HCT116 (cell line): Measurements from ENCODE around the gene APC2. TPM values are rescaled to one million over a fixed set of nuclear protein-coding genes. Genes with fewer than 3 reads are reported as not detected.

Experiments used
- ATAC-seq: fragments of 200-7000 bp; cut with Tn5 transposase; 2 replicates; pipeline ENCODE4 v1.9.1; 2020; ENCODE audit warnings: mild to moderate bottlenecking, moderate library complexity
- BruUV-seq: library from RNA; stranded (reverse); fragments of 400-500 nt; replicated peaks from 2 replicates; lab custom pipeline; 2021; lab: Mats Ljungman, UMichigan
- CTCF ChIA-PET: fragments of 300-600 bp; sonication (Branson Sonifier 250); formaldehyde crosslinking; loops from one replicate; lab custom pipeline; 2021; ENCODE audit warnings: antibody characterized with exemption; lab: Charles Lee
- POLR2A ChIA-PET: fragments of 300-600, 350-600 bp; sonication (Branson Sonifier 250); formaldehyde crosslinking; loops from one replicate; lab custom pipeline; 2021; ENCODE audit warnings: antibody characterized with exemption; lab: Charles Lee
- RAD21 ChIA-PET, 2 experiments: fragments of 300-600 bp; sonication (Branson Sonifier 250); formaldehyde crosslinking; loops; one replicate each; lab custom pipeline; 2023; ENCODE audit warnings: low total read pairs in 2 of 2; ENCODE audit not compliant: uncharacterized antibody in 2 of 2, unreplicated experiment in 2 of 2, low non-redundant PET in 1 of 2; lab: Charles Lee
- DNase-seq: peaks from one replicate; pipeline ENCODE4 v3.0.0-alpha.2; 2010; ENCODE audit warnings: low read depth, low spot score
- H2AFZ ChIP-seq: fragments of 200-600 bp; shearing (Covaris generic), sonication (generic); 2 replicates; pipeline ENCODE4 v1.6.1; 2017; ENCODE audit warnings: low read depth, mixed run types, mixed read lengths, antibody characterized with exemption, low read length; ENCODE audit not compliant: poor library complexity, severe bottlenecking
- H3K27ac ChIP-seq: 2 replicates; pipeline ENCODE4 v1.5.1; 2012; ENCODE audit warnings: low read depth, low read length
- H3K27me3 ChIP-seq: fragments of 200-600 bp; sonication (generic); 2 replicates; pipeline ENCODE4 v1.6.1; 2016; ENCODE audit warnings: mixed run types, low read length, mixed read lengths; ENCODE audit not compliant: insufficient read depth
- H3K36me3 ChIP-seq, 2 experiments: fragments of 200-500 bp in 1 of 2; fragments of 200-600 bp in 1 of 2; sonication (Bioruptor generic) in 1 of 2; sonication (generic) in 1 of 2; 2 replicates each; pipeline versions ENCODE4 v1.5.1 to v1.6.1; 2014 to 2016; ENCODE audit warnings: low read length in 2 of 2, inconsistent platforms in 1 of 2, mixed read lengths in 1 of 2, mixed run types in 1 of 2; ENCODE audit not compliant: insufficient read depth in 2 of 2, control insufficient read depth in 1 of 2
- H3K4me1 ChIP-seq, 2 experiments: fragments of 200-600 bp in 1 of 2; sonication (generic) in 1 of 2; 2 replicates each; pipeline versions ENCODE4 v1.5.1 to v1.6.1; 2012 to 2017; ENCODE audit warnings: low read length in 2 of 2, inconsistent platforms in 1 of 2, mild to moderate bottlenecking in 1 of 2, mixed read lengths in 1 of 2, mixed run types in 1 of 2, moderate library complexity in 1 of 2; ENCODE audit not compliant: insufficient read depth in 2 of 2, control insufficient read depth in 1 of 2
- H3K4me2 ChIP-seq: fragments of 200-600 bp; sonication (generic); 2 replicates; pipeline ENCODE4 v1.6.1; 2017; ENCODE audit warnings: mixed run types, low read length, mixed read lengths
- H3K4me3 ChIP-seq, 2 experiments: fragments of 200-600 bp in 1 of 2; sonication (generic) in 1 of 2; replicated peaks in 1 of 2; 2 replicates each; pipeline ENCODE4 v1.5.1; 2011 to 2016; ENCODE audit warnings: low read length in 2 of 2, control low read depth in 1 of 2, low read depth in 1 of 2, mild to moderate bottlenecking in 1 of 2, mixed read lengths in 1 of 2, mixed run types in 1 of 2
- H3K79me2 ChIP-seq: fragments of 200-600 bp; sonication (generic); 2 replicates; pipeline ENCODE4 v1.6.1; 2017; ENCODE audit warnings: mild to moderate bottlenecking, mixed run types, low read length, moderate library complexity, mixed read lengths; ENCODE audit not compliant: insufficient read depth
- H3K9ac ChIP-seq: fragments of 200-600 bp; sonication (generic); 2 replicates; pipeline ENCODE4 v1.6.1; 2016; ENCODE audit warnings: low read length, mixed read lengths
- H3K9me2 ChIP-seq: fragments of 200-600 bp; sonication (generic), shearing (Covaris generic); 2 replicates; pipeline ENCODE4 v1.6.1; 2017; ENCODE audit warnings: mixed run types, mild to moderate bottlenecking, moderate library complexity; ENCODE audit not compliant: insufficient read depth
- H3K9me3 ChIP-seq, 2 experiments: fragments of 200-500 bp in 1 of 2; fragments of 200-600 bp in 1 of 2; sonication (Bioruptor generic) in 1 of 2; sonication (generic) in 1 of 2; 2 replicates each; pipeline ENCODE4 v1.6.1; 2014 to 2017; ENCODE audit warnings: low read length in 2 of 2, mixed read lengths in 2 of 2, inconsistent platforms in 1 of 2, low read depth in 1 of 2, mild to moderate bottlenecking in 1 of 2, mixed run types in 1 of 2, moderate library complexity in 1 of 2; ENCODE audit not compliant: control insufficient read depth in 1 of 2, insufficient read depth in 1 of 2
- H4K20me1 ChIP-seq: fragments of 200-600 bp; sonication (generic), shearing (Covaris generic); 2 replicates; pipeline ENCODE4 v1.6.1; 2017; ENCODE audit warnings: mixed run types, mild to moderate bottlenecking, moderate library complexity; ENCODE audit not compliant: insufficient read depth
- CBX3 ChIP-seq: IDR thresholded peaks from 2 replicates; pipeline ENCODE4 v1.6.1; 2012; ENCODE audit warnings: low read depth
- CEBPB ChIP-seq: IDR thresholded peaks from 2 replicates; pipeline ENCODE4 v1.6.1; 2012; ENCODE audit warnings: low read depth
- EGR1 ChIP-seq: IDR thresholded peaks from 2 replicates; pipeline ENCODE4 v1.6.1; 2012; ENCODE audit warnings: low read depth
- ELF1 ChIP-seq: IDR thresholded peaks from 2 replicates; pipeline ENCODE4 v1.6.1; 2012; ENCODE audit warnings: low read depth, borderline replicate concordance
- FOSL1 ChIP-seq: IDR thresholded peaks from 2 replicates; pipeline ENCODE4 v1.6.1; 2012; ENCODE audit warnings: low read depth
- JUND ChIP-seq: IDR thresholded peaks from 2 replicates; pipeline ENCODE4 v1.6.1; 2012
- MAX ChIP-seq: IDR thresholded peaks from 2 replicates; pipeline ENCODE4 v1.6.1; 2012
- POLR2A ChIP-seq: IDR thresholded peaks from 2 replicates; pipeline ENCODE4 v1.7.0; 2011; ENCODE audit warnings: borderline replicate concordance; ENCODE audit not compliant: insufficient read depth, insufficient read length; ENCODE audit errors: extremely low read depth
- POLR2AphosphoS5 ChIP-seq: IDR thresholded peaks from 2 replicates; pipeline ENCODE4 v1.6.1; 2011; ENCODE audit warnings: mild to moderate bottlenecking, low read depth, low read length, moderate library complexity
- RAD21 ChIP-seq: IDR thresholded peaks from 2 replicates; pipeline ENCODE4 v1.6.1; 2012; ENCODE audit warnings: low read depth, mild to moderate bottlenecking
- SIN3A ChIP-seq: IDR thresholded peaks from 2 replicates; pipeline ENCODE4 v1.6.1; 2012; ENCODE audit warnings: low read depth
- SP1 ChIP-seq: IDR thresholded peaks from 2 replicates; pipeline ENCODE4 v1.6.1; 2012; ENCODE audit warnings: low read depth
- TCF7L2 ChIP-seq: IDR thresholded peaks from 2 replicates; pipeline ENCODE4 v1.7.0; 2011; ENCODE audit warnings: borderline replicate concordance, inconsistent platforms; ENCODE audit not compliant: insufficient read depth, insufficient read length; ENCODE audit errors: extremely low read depth
- ZNF274 ChIP-seq: fragments of 200-500 bp; sonication (Bioruptor generic); IDR thresholded peaks from 2 replicates; pipeline ENCODE4 v1.6.1; 2014; ENCODE audit warnings: mild to moderate bottlenecking, low read depth, low read length, inconsistent platforms
- intact Hi-C: fragments of 100-400 bp; cut with micrococcal nuclease; formaldehyde crosslinking; loops from 2 replicates; pipeline ENCODE4 v1.10.0; 2022
- total RNA-seq: library from RNA; stranded (reverse); gene quantifications from one replicate; pipeline ENCODE4 v1.2.1, GENCODE V29; 2021; ENCODE audit not compliant: unreplicated experiment

APC2 gene
- total RNA-seq, 1 experiment from 2014 or later = 1.6 TPM

DNA sequence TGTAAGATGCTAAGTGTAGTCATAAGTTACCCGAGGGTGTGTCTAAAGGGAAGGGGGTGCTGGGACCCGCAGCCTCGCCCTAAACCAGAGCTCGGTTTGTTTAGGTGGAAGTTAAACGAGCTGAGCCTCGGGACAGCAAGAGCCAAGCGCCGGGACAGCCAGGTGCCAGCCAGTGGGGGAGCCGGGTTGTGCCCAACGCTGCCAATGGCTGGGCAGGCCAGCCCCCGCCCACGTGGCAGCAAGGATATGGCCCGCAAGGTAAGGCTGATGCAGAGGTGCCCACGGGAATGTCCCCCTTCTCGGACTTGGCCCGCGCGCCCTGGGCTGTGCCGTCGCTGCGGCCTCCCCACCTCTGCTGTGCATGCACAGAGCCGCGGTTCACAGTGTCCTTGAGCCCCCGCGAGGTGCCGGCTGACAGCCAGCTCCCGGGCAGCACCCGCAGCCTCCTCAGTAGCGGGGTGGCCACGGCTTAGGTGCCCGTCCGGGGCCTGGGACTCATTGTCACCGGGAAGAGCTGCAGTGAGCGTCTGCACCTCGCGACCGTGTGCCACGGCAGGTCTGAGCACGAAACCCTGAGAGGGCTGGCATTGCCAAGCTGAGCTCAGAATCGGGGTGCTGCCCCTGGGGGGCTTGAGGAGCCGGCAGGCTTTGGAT is 21.1 kb upstream of the APC2 start:
- Histone ChIP-seq H3K79me2 (peaks cover 76% of the 10 kb centered on the region), H3K9ac (no peak overlapping the region), H3K9me3 (no peaks in the 10 kb centered on the region), H3K27ac (no peak overlapping the region; the same call in 1 of the 2 replicates), H3K4me3 (no peak overlapping the region), H3K4me1 (no peaks in the 10 kb centered on the region), H3K36me3 (peaks cover 42 to 65% of the 10 kb centered on the region in 2 experiments; a peak in 3 of 4 replicates), H3K4me2 (no peak overlapping the region), H3K27me3 (no peaks in the 10 kb centered on the region), H4K20me1 (no peaks in the 10 kb centered on the region), H2AFZ (no peak overlapping the region), H3K9me2 (no peaks in the 10 kb centered on the region)
- no TSS peak for BruUV-seq
- CTCF ChIA-PET = no interaction called here
- TF ChIP-seq TCF7L2 (no peak), SP1 (no peak), RAD21 (no peak), POLR2AphosphoS5 (no peak), POLR2A (no peak), MAX (no peak), CEBPB (no peak), ELF1 (no peak), CBX3 (no peak), ZNF274 (no peak), FOSL1 (no peak), JUND (no peak), EGR1 (no peak), SIN3A (no peak)
- DNase-seq (no peak), ATAC-seq (no peak)
- intact Hi-C loops = no loop called here
- RAD21 ChIA-PET = no interaction called here
- POLR2A ChIA-PET = no interaction called here
